MM.1S (cell line): ENCODE results near the gene SETBP1.

Experiments
- DNase-seq: peaks from one replicate; pipeline ENCODE4 v3.0.0-alpha.2; 2015
- H2AFZ ChIP-seq: fragments of 300-600 bp; sonication (generic); 2 replicates; pipeline ENCODE4 v1.6.0; 2016; ENCODE audit warnings: antibody characterized with exemption, low read length
- H3F3A ChIP-seq: fragments of 300-600 bp; sonication (generic); 2 replicates; pipeline ENCODE4 v1.6.1; 2016; ENCODE audit warnings: mild to moderate bottlenecking, antibody characterized with exemption, low read length, moderate library complexity, mixed read lengths; ENCODE audit not compliant: insufficient read depth
- H3K27ac ChIP-seq: fragments of 300-600 bp; sonication (generic); 2 replicates; pipeline ENCODE4 v1.5.1; 2016; ENCODE audit warnings: mild to moderate bottlenecking, low read length
- H3K27me3 ChIP-seq: fragments of 300-600 bp; sonication (generic); replicated peaks from 2 replicates; pipeline ENCODE4 v1.6.0; 2016; ENCODE audit warnings: low read length; ENCODE audit not compliant: insufficient read depth
- H3K36me3 ChIP-seq: fragments of 300-600 bp; sonication (generic); replicated peaks from 2 replicates; pipeline ENCODE4 v1.6.1; 2016; ENCODE audit warnings: mild to moderate bottlenecking, low read length, mixed read lengths; ENCODE audit not compliant: insufficient read depth
- H3K4me1 ChIP-seq: fragments of 300-600 bp; sonication (generic); 2 replicates; pipeline ENCODE4 v1.6.1; 2016; ENCODE audit warnings: low read length, mixed read lengths
- H3K4me2 ChIP-seq: fragments of 300-600 bp; sonication (generic); 2 replicates; pipeline ENCODE4 v1.6.0; 2016; ENCODE audit warnings: low read depth, low read length
- H3K4me3 ChIP-seq: fragments of 300-600 bp; sonication (generic); 2 replicates; pipeline ENCODE4 v1.5.1; 2016; ENCODE audit warnings: low read length, mixed read lengths
- H3K79me2 ChIP-seq: fragments of 300-600 bp; sonication (generic); 2 replicates; pipeline ENCODE4 v1.6.1; 2016; ENCODE audit warnings: mixed run types, low read length, mixed read lengths
- H3K9ac ChIP-seq: fragments of 300-600 bp; sonication (generic); 2 replicates; pipeline ENCODE4 v1.6.1; 2016; ENCODE audit warnings: low read length, mixed read lengths
- H3K9me2 ChIP-seq: fragments of 300-600 bp; sonication (generic); replicated peaks from 2 replicates; pipeline ENCODE4 v1.6.1; 2016; ENCODE audit warnings: mild to moderate bottlenecking, low read length, mixed read lengths; ENCODE audit not compliant: insufficient read depth
- H3K9me3 ChIP-seq: fragments of 300-600 bp; sonication (generic); replicated peaks from 2 replicates; pipeline ENCODE4 v1.6.1; 2016; ENCODE audit warnings: mild to moderate bottlenecking, low read length, mixed read lengths; ENCODE audit not compliant: insufficient read depth
- H4K20me1 ChIP-seq: fragments of 300-600 bp; sonication (generic); 2 replicates; pipeline ENCODE4 v1.6.1; 2016; ENCODE audit warnings: mild to moderate bottlenecking, low read length, moderate library complexity, mixed read lengths; ENCODE audit not compliant: insufficient read depth
- CTCF ChIP-seq: fragments of 300-600 bp; sonication (generic); IDR thresholded peaks from 2 replicates; pipeline ENCODE4 v1.5.1; 2016; ENCODE audit warnings: antibody characterized with exemption, low read length, mixed read lengths
- EZH2 ChIP-seq: fragments of 300-600 bp; sonication (generic); optimal IDR thresholded peaks from 2 replicates; pipeline ENCODE3; 2017; ENCODE audit warnings: low read depth, mild to moderate bottlenecking, antibody characterized with exemption, low read length, mixed read lengths
- EZH2phosphoT487 ChIP-seq: fragments of 300-600 bp; sonication (generic); IDR thresholded peaks from 2 replicates; pipeline ENCODE4 v1.6.1; 2018; ENCODE audit warnings: antibody characterized with exemption, low read length

The SETBP1 gene

GRCh38 chr18:44977856-44978255 is 297.2 kb downstream of the SETBP1 start:
- no peaks in the 10 kb centered on the region for H4K20me1 ChIP-seq
- H2AFZ ChIP-seq: no peak overlapping the region
- no peak for TF ChIP-seq EZH2phosphoT487
- TF ChIP-seq EZH2: no peak
- TF ChIP-seq CTCF: no peak

DNA sequence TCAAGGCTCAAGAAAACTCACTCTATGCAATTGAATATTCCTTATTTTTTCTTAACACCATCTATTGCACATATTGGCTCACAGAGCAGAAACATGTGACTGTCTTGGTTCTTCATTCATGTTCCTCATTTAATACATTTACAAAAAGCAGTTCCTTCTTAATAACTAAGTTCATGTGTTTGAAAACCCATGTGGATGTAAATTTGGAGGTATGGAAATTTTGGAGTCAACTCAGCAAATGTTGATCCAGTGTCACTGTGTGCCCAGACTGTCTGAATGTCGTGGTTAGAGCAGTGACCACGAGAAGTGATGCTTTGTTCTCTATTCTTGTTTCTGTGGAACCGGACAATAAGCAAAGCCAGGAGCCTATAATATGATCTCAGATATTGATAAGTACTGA is 299.1 kb downstream of the SETBP1 start:
- no peak overlapping the region for H3K9ac ChIP-seq
- no peak overlapping the region for H3K4me3 ChIP-seq
- no peaks in the 10 kb centered on the region for H4K20me1 ChIP-seq
- no peaks in the 10 kb centered on the region for H3F3A ChIP-seq
- H3K79me2 ChIP-seq: peaks cover 9% of the 10 kb centered on the region; the same call in 1 of the 2 replicates
- H3K9me2 ChIP-seq: no peaks in the 10 kb centered on the region
- H3K27ac ChIP-seq: no peak overlapping the region
- no peak for TF ChIP-seq CTCF
- no peaks in the 10 kb centered on the region for H3K27me3 ChIP-seq
- no peak overlapping the region for H3K4me2 ChIP-seq
- H3K4me1 ChIP-seq: peaks cover 6% of the 10 kb centered on the region; the same call in 1 of the 2 replicates
- H3K9me3 ChIP-seq: no peaks in the 10 kb centered on the region
- DNase-seq: no peak
- no peak overlapping the region for H2AFZ ChIP-seq
- H3K36me3 ChIP-seq: no peaks in the 10 kb centered on the region

More at GRCh38 chr18:44977856-44978255, 297.2 kb downstream of the SETBP1 start:
- Histone ChIP-seq H3K9me3 (no peaks in the 10 kb centered on the region), H3K79me2 (peaks cover 18% of the 10 kb centered on the region), H3K9ac (no peak overlapping the region), H3K27me3 (no peaks in the 10 kb centered on the region), H3K4me1 (peaks cover 6% of the 10 kb centered on the region; the same call in 1 of the 2 replicates), H3K9me2 (no peaks in the 10 kb centered on the region), H3K4me2 (no peak overlapping the region), H3F3A (no peaks in the 10 kb centered on the region), H3K36me3 (no peaks in the 10 kb centered on the region), H3K27ac (no peak overlapping the region), H3K4me3 (no peak overlapping the region)
- no peak for DNase-seq

DNA sequence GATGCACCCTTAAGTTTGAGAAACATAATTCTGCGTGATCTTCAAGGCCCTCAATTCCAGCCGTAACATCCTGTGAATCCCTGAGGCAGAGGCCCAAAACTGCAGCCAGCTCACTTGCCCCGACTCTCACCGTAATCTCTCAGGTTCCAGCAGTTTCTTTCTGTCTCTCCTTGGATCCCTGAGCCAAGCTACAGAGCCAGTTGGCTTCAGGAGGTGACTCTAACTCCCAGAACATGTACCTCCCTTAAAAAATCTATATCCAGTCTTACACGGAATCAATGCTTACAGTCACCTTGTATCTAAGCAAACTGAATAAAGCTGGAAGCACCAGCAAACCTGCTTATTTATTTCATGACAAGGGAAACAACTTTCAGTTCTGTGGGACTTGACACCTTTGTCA is 300.4 kb downstream of the SETBP1 start:
- TF ChIP-seq EZH2: no peak
- no peak for TF ChIP-seq EZH2phosphoT487
- no peak for TF ChIP-seq CTCF
- H3K79me2 ChIP-seq: peaks cover 12% of the 10 kb centered on the region; the same call in 1 of the 2 replicates

More for the DNA sequence above, 300.4 kb downstream of the SETBP1 start:
- no peaks in the 10 kb centered on the region for H3K9me3 ChIP-seq
- no peaks in the 10 kb centered on the region for H3F3A ChIP-seq
- no peaks in the 10 kb centered on the region for H3K36me3 ChIP-seq
- H2AFZ ChIP-seq: no peak overlapping the region
- H3K4me1 ChIP-seq: peaks cover 6% of the 10 kb centered on the region; the same call in 1 of the 2 replicates
- no peaks in the 10 kb centered on the region for H3K27me3 ChIP-seq
- no peaks in the 10 kb centered on the region for H4K20me1 ChIP-seq
- H3K9ac ChIP-seq: no peak overlapping the region
- no peaks in the 10 kb centered on the region for H3K9me2 ChIP-seq
- H3K4me3 ChIP-seq: no peak overlapping the region
- H3K27ac ChIP-seq: no peak overlapping the region
- no peak for DNase-seq
- H3K4me2 ChIP-seq: no peak overlapping the region
